KOPT-K1 (cell line): ENCODE data around the gene ID3.
"Not testable (repeated sequence)": the region's sequence is repeated elsewhere in the genome, so short reads cannot be mapped to it uniquely, and the experiment has no call there.

Experiments used
- H3K27ac ChIP-seq: fragments of 200-600 bp; sonication (generic); 2 replicates; pipeline ENCODE4 v1.5.1; 2016; ENCODE audit warnings: antibody characterized with exemption, mild to moderate bottlenecking, low read depth, low read length; ENCODE audit not compliant: poor library complexity, severe bottlenecking
- H3K36me3 ChIP-seq: fragments of 200-600 bp; sonication (generic); 2 replicates; pipeline ENCODE4 v1.5.1; 2017; ENCODE audit warnings: antibody characterized with exemption, mild to moderate bottlenecking, low read length, moderate library complexity; ENCODE audit not compliant: insufficient read depth
- H3K9me3 ChIP-seq: fragments of 200-600 bp; sonication (generic); 2 replicates; pipeline ENCODE4 v1.5.1; 2017; ENCODE audit warnings: antibody characterized with exemption, low read length, mild to moderate bottlenecking; ENCODE audit not compliant: insufficient read depth, poor library complexity, severe bottlenecking

Gene ID3

GRCh38 chr1:23593042-23593521, 33.8 kb upstream of the ID3 start:
- Histone ChIP-seq H3K27ac (peak overlapping the region; percentile 63), H3K36me3 (no peaks in the 10 kb centered on the region), H3K9me3 (no peaks in the 10 kb centered on the region)

DNA sequence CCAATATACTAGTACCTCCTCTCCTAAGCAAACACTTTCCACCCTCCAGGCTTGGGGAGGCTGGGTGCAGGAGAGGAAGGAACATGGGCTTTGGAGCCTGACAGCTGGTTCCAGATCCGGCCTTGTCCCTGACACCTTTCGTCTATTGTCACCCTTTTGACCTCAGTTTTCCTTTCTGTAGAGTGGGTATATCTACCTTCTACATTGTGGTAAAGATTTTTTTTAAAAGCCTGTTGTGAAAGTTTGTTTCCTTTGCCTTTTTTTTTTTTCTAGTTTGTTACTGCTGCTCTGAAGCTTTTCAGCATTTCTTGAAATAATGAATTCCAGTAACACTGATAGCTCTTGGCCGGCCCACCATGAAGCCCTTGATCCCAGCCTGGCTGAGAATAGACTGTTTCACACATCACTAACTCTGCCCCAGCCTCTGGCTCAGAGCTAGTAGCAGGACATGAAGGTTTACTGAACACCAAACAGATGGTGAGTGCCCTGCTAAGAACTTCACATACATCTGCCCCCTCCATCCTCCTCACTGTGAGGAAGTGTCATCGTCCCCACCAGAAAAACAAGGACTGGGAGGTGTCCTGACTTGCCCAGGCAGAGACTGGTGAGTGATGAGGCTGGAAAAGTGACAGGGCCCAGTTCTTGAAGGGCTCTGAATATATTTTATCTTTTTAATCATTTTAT, 33.0 kb upstream of the ID3 start:
- H3K27ac ChIP-seq = peak overlapping the region; percentile 63
- no peaks in the 10 kb centered on the region for H3K36me3 ChIP-seq
- no peaks in the 10 kb centered on the region for H3K9me3 ChIP-seq

DNA sequence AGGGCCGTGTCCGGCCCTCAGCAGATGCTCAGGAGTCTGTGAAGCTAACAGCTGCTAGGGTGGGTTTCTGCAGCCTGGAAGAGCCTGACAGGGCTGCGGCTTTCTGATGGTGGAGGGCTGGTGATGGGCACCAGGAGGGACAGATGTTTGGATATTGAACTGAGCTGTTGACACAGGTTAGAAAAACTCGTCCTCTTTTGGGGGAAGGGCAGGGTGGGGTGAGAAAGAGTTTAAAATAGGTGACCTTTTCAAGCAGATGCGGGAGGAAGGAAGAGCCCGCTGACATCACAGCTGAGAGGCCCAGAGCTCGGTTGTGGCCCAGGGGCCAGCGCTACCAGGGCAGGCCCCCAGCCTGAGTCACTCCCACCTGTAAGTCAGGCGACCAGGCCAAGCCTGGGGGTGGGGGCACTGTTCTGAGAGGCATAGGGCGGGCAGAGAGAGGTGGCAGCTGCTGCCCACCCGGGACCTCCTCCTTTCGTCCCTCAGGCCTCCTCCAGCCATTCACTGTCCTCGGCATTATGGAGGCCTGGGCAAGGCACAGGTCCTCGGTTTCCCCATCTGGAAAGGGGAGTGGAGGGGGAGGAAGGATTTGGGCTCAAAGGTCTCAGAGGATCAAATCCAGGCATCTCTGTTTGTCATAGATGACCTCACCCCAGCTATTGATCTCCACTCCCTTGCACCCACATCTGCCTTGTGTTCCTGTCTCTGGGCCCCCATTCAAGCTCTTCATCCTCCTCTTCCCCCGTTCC, 32.3 kb upstream of the ID3 start:
- Histone ChIP-seq H3K9me3 (no peaks in the 10 kb centered on the region), H3K36me3 (no peaks in the 10 kb centered on the region), H3K27ac (peak overlapping the region; percentile 63)

DNA sequence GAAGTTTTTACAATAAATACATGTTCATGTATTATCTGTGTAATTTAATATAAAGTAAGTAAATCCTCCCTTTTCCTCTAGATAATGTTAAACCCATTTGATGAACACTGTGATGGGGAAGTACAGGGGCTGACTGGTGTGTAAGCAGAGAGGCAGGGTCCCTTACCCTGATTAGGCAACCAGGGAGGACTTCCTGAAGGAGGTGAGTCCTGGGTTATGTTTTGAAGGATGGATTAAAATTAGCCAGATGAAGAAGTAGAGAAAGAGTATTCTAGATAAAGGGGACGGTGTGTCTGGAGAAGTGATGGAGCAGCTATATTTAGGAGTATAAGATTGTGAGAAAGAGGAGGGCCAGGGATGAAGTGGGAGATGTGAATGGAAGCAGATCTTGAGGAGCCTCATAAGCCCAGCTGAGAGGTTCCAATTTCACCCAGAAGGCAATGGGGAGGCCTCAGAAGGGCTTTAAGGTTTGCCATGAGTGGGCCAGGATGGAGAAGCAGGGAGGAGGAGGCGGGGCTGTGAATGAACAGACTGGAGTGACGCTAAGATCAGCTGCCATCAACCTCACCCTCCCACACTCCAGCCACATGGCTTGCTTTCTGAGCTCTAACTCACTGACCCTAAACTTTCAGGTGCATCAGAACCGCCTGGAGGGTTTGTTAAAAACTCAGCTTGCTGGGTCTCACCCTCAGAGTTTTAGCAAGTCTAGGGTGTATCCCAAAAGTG, 30.9 kb upstream of the ID3 start:
- Histone ChIP-seq H3K9me3 (no peaks in the 10 kb centered on the region), H3K36me3 (no peaks in the 10 kb centered on the region), H3K27ac (no peak overlapping the region)

- Histone ChIP-seq H3K27ac (no peak overlapping the region), H3K9me3 (no peaks in the 10 kb centered on the region)
These were observed 30.3 kb upstream of the ID3 start for GRCh38 chr1:23589585-23589986.

DNA sequence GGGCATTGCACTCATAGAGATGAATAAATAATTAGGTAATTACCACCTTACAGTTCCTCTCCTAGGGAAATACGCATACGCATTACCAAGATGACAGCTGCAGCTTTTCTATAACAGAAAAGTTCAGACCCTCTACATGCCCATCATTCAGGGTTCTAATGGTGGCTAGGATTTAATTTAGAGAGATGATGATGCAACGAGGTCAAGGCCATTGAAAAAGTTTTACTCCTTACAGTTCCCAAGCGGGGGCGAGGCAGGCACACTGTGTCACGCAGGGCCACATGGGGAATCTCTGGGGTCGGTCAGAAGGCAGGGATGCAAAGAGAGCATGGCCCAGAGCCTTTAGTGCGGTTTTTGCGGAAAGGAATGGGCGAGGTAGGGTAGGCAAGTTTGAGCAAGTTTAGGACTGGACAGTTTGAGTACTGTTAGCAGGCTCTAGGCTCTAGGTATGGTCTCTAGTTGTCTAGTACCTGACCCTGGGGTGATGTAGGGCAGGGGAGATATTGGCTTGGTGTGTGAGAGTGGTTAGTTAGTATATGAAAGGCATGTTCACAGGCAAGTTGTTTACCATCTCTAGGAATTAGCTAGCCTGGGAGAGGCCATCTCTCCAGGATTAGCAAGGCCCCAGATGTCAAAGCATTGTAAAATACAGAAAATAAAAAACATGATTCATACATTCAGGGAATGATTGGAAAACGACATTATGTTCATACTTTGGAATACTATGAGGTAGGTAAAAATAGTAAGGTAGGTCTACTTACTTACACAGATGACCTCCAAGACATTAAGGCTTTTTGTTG, 29.6 kb upstream of the ID3 start:
- no peak overlapping the region for H3K27ac ChIP-seq
- H3K36me3 ChIP-seq = no peaks in the 10 kb centered on the region
- H3K9me3 ChIP-seq = no peaks in the 10 kb centered on the region

More at GRCh38 chr1:23589585-23589986, 30.3 kb upstream of the ID3 start:
- H3K36me3 ChIP-seq = no peaks in the 10 kb centered on the region

DNA sequence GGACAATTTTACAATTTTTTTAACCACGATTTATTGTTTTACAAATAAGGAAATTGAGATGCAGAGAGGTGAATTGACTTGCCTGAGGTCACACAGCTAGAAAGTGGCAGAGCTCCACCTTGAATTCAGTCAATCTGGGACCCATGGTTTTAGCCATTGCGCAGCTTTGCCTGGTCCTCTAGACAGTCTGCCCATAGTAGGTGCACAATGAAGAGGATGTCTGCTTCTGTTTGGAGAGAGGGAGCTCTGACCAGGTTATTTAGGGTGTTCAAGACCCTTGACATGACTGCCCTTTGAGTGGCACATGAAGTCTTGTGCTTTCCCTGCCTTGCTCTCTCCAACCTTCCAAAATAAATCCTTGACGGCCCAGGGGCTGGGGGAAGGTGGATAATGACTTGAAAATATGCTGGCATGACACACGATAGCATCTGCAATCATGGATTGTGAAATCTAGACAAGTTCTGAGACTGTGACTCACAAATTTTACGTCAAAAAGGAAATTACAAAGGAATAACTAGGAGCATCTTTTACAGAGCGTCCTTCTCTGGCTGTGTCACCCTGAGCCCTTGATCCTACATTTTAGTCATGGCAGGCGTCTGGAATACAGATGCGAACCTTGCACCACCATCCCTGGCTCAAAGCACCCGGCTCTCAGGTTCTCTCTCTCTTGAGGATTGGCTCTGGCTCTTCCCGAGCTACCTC, 26.2 kb upstream of the ID3 start:
- Histone ChIP-seq H3K36me3 (no peaks in the 10 kb centered on the region), H3K27ac (no peak overlapping the region), H3K9me3 (no peaks in the 10 kb centered on the region)

GRCh38 chr1:23583727-23584126, 24.4 kb upstream of the ID3 start:
- not testable (repeated sequence) for H3K36me3 ChIP-seq, H3K9me3 ChIP-seq, H3K27ac ChIP-seq

DNA sequence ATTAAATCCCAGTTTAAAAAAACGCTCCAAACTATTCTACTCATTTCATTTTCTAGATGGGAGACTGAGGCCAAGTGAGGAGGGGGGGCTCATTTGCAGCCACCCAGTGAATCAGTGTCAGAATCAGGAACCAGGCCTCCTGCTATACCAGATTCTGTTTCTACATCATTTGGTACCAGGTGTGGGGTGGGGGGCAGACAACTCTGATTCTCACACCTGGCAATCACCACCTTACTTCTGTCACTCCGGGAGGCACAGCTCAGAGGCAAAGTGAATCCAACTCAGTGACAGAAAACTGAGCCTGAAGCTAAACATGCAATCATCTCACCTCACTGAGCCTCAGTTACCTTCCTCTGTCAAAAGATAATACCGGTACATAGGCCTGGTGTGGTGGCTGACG, 23.5 kb upstream of the ID3 start:
- no peaks in the 10 kb centered on the region for H3K36me3 ChIP-seq
- H3K9me3 ChIP-seq = no peaks in the 10 kb centered on the region
- no peak overlapping the region for H3K27ac ChIP-seq

DNA sequence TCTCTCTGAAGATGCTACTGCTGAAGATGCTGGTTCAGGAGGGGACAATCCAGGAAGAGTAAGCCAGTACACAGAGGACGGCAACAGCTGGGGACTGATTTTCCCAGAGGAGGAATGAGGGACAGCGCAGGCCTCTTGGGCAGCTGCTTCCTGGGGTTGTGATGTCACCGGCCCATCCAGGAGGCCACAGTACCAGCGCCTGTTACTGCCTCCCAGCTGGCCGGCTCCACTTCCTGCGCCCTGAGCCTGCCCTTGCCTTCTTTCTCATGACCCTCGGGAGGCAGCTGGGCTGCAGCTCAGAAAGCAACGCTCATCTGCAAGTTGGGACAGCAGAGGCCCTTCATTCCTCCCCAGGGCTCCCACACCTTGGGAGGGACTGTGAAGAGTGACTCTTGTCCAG, 21.9 kb upstream of the ID3 start:
- H3K27ac ChIP-seq = no peak overlapping the region

DNA sequence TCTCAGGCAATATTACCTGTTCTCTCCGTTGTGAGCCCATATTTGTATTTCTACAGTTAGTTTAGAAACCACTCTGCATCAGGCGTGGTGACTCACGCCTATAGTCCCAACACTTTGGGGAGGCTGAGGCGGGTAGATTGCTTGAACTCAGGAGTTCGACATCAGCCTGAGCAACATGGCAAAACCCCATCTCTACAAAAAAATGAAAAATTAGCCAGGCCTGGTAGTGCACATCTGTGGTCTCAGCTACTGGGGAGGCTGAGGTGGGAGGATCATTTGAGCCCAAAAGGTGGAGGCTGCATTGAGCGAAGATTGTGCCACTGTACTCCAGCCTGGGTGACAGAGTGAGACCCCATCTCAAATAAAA, 19.7 kb upstream of the ID3 start:
- H3K27ac ChIP-seq = no peak overlapping the region

More for the DNA sequence above, 21.9 kb upstream of the ID3 start:
- H3K9me3 ChIP-seq = no peaks in the 10 kb centered on the region
- H3K36me3 ChIP-seq = no peaks in the 10 kb centered on the region

DNA sequence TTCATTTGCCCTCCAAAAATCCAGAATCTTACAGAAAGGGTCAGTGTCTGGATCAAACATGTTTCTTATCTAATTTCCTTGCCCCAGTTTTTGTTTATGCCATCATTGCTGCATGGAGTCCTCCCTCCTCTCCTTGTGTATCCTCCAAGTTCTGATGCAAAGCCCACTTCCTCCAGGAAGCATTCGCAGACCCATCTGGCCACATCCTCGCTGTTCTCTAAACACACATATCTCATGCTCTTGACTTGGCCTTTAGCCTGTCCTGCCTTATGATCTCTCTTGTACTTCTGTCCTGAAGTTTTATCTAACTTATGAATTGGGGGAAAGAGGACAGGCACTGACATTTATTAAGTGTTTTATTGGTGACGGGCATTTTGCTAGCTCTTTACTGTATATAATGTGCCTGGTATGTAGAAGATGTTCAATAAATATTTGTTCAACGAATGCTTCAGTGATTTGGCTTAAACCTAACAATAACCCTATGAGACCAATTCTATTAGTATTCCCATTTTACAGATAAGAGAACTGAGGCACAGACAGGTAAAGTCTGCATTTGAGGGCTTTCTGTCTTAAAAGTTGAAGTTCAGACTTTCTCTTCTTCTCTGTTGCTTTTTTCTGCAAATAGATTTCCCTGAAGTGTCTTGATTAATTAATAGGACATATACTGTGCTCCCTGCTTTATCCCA, 19.2 kb upstream of the ID3 start:
- Histone ChIP-seq H3K36me3 (no peaks in the 10 kb centered on the region), H3K9me3 (no peaks in the 10 kb centered on the region), H3K27ac (no peak overlapping the region)

More for the DNA sequence above, 19.7 kb upstream of the ID3 start:
- Histone ChIP-seq H3K9me3 (no peaks in the 10 kb centered on the region), H3K36me3 (no peaks in the 10 kb centered on the region)

- Histone ChIP-seq H3K9me3 (no peaks in the 10 kb centered on the region), H3K36me3 (no peaks in the 10 kb centered on the region), H3K27ac (no peak overlapping the region)
These were observed 18.0 kb upstream of the ID3 start for GRCh38 chr1:23577056-23578004.
